ENCODE data around the gene OR2A1.
"Not testable (repeated sequence)": the region's sequence is repeated elsewhere in the genome, so short reads cannot be mapped to it uniquely, and the experiment has no call there.

DNA sequence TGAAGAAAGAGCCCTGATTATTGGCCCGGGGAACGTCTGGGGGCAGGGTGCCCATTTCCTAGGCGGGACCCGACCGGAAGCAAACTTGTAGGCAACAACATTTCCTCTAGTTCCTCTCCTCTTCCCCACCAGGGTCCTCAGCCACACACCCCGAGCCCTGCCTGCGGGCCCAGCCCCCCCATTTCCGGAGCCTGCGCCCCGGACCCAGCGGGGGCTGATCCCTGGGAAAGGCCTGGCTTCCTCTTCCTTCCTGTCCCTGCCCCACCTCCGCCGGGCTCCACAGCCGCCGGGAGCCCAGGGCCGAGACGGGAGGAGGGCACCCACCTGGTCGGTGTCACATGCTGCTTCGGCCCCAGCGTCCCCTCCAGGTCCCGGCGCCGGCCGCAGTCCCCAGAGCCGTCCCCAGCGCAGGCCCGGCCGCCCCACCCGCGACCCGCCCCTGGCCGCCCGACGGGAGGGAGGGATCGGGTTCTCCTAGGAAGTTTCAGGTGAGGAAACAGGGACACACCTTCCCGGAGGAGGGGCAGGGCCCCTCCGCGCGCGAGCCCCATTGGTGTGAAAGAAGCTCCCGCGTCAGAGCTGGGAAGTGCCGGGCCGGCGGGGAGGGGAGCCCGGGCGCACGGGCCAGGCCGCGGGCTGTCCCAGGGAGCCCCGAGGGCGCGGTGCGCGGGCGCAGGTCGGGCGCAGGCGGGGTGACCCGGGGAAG is 18.3 kb upstream of the OR2A1 start:
- TF ChIP-seq POLR2A (IDR thresholded peaks at IDR 0.05): not testable (repeated sequence)
- TF ChIP-seq, protein P1, sequence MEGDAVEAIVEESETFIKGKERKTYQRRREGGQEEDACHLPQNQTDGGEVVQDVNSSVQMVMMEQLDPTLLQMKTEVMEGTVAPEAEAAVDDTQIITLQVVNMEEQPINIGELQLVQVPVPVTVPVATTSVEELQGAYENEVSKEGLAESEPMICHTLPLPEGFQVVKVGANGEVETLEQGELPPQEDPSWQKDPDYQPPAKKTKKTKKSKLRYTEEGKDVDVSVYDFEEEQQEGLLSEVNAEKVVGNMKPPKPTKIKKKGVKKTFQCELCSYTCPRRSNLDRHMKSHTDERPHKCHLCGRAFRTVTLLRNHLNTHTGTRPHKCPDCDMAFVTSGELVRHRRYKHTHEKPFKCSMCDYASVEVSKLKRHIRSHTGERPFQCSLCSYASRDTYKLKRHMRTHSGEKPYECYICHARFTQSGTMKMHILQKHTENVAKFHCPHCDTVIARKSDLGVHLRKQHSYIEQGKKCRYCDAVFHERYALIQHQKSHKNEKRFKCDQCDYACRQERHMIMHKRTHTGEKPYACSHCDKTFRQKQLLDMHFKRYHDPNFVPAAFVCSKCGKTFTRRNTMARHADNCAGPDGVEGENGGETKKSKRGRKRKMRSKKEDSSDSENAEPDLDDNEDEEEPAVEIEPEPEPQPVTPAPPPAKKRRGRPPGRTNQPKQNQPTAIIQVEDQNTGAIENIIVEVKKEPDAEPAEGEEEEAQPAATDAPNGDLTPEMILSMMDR (IDR thresholded peaks at IDR 0.05): not testable (repeated sequence)

Data from adrenal gland (tissue), 5 donors.